Measurements from ENCODE around the gene KDM4E. TPM values are rescaled to one million over a fixed set of nuclear protein-coding genes. Genes with fewer than 3 reads are reported as not detected.

The KDM4E gene
- total and polyA plus RNA-seq, 9 of the 15 experiments (the other 6 are each of a cell fraction or from before 2014, with no cell fraction given), result 0.04 TPM; not detected in 8

GRCh38 chr11:95067039-95067840 lies 42.2 kb downstream of the KDM4E start (continued):
- TF ChIP-seq TEAD1 (CRISPR knock-in tag; IDR thresholded peaks at IDR 0.05), result peak in 1 of 2 experiments; percentile 44; a peak in 1 of 4 replicates
- TF ChIP-seq L3MBTL2 (IDR thresholded peaks at IDR 0.05), result peak; percentile 88
- peak; percentile 88 for TF ChIP-seq MYC (IDR thresholded peaks at IDR 0.05; ENCODE audit: low read depth, low read length)
- TF ChIP-seq MYC (CRISPR knock-in tag; IDR thresholded peaks at IDR 0.05; ENCODE audit: borderline replicate concordance, low read depth), result no peak
- TF ChIP-seq GTF2E2 (tag; IDR thresholded peaks at IDR 0.05), result peak; percentile 62; the same call in 1 of the 2 replicates
- TF ChIP-seq CREB1 (IDR thresholded peaks at IDR 0.05), result peak; percentile 39; the same call in 1 of the 2 replicates
- TF ChIP-seq CREB1 (CRISPR knock-in tag; IDR thresholded peaks at IDR 0.05), result no peak; the same call in none of the 2 replicates
- no peak for TF ChIP-seq ZNF589 (CRISPR knock-in tag; IDR thresholded peaks at IDR 0.05; ENCODE audit: low read depth)
- TF ChIP-seq MAX (CRISPR knock-in tag; IDR thresholded peaks at IDR 0.05), result peak; percentile 54; the same call in 1 of the 2 replicates
- TF ChIP-seq, protein P1, sequence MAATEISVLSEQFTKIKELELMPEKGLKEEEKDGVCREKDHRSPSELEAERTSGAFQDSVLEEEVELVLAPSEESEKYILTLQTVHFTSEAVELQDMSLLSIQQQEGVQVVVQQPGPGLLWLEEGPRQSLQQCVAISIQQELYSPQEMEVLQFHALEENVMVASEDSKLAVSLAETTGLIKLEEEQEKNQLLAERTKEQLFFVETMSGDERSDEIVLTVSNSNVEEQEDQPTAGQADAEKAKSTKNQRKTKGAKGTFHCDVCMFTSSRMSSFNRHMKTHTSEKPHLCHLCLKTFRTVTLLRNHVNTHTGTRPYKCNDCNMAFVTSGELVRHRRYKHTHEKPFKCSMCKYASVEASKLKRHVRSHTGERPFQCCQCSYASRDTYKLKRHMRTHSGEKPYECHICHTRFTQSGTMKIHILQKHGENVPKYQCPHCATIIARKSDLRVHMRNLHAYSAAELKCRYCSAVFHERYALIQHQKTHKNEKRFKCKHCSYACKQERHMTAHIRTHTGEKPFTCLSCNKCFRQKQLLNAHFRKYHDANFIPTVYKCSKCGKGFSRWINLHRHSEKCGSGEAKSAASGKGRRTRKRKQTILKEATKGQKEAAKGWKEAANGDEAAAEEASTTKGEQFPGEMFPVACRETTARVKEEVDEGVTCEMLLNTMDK (IDR thresholded peaks at IDR 0.05; ENCODE audit: borderline replicate concordance, insufficient read depth, low read depth, low read length, poor library complexity, severe bottlenecking), result peak; percentile 83
- TF ChIP-seq MAZ (CRISPR knock-in tag; conservative IDR thresholded peaks at IDR 0.05 in 1 of 2, IDR thresholded peaks at IDR 0.05 in 1 of 2), result peak; percentile 58 to 84; a peak in 3 of 4 replicates
- TF ChIP-seq TAF1 (IDR thresholded peaks at IDR 0.05; ENCODE audit: control insufficient read depth, extremely low read depth, insufficient read depth, low read length, severe bottlenecking), result peak; percentile 60
- TF ChIP-seq, protein P2, sequence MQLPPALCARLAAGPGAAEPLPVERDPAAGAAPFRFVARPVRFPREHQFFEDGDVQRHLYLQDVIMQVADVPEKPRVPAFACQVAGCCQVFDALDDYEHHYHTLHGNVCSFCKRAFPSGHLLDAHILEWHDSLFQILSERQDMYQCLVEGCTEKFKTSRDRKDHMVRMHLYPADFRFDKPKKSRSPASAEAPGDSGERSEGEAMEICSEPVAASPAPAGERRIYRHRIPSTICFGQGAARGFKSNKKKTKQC (CRISPR knock-in tag; IDR thresholded peaks at IDR 0.05), result peak; percentile 66
- TF ChIP-seq ZBTB11 (CRISPR knock-in tag; IDR thresholded peaks at IDR 0.05), result peak in 1 of 3 experiments; percentile 86; a peak in 2 of 6 replicates
- 0 out of 3 replicates have a peak, but pooled peaks of 1 of the 2 experiments have one; percentile 58 for TF ChIP-seq CBX3 (IDR thresholded peaks at IDR 0.05; ENCODE audit: borderline replicate concordance in 1 of 2, low read length in 2 of 2)
- TF ChIP-seq JUNB (CRISPR knock-in tag; conservative IDR thresholded peaks at IDR 0.05), result no peak
- 0 out of 2 replicates have a peak, but pooled peaks have one; percentile 41 for TF ChIP-seq RNF2 (IDR thresholded peaks at IDR 0.05)
- peak; percentile 51; the same call in 1 of the 2 replicates for TF ChIP-seq LCOR (CRISPR knock-in tag; IDR thresholded peaks at IDR 0.05)
- 0 out of 2 replicates have a peak, but pooled peaks have one; percentile 11 for TF ChIP-seq SMARCA5 (IDR thresholded peaks at IDR 0.05)
- peak; percentile 81 for TF ChIP-seq SAFB (IDR thresholded peaks at IDR 0.05; ENCODE audit: borderline replicate concordance, low read depth, low read length)

Data from K562 (cell line).